Measurements from ENCODE around the gene ATG12. TPM values are rescaled to one million over a fixed set of nuclear protein-coding genes. Genes with fewer than 3 reads are reported as not detected.

Gene ATG12
- total RNA-seq, 1 donor = 80.0 TPM

DNA sequence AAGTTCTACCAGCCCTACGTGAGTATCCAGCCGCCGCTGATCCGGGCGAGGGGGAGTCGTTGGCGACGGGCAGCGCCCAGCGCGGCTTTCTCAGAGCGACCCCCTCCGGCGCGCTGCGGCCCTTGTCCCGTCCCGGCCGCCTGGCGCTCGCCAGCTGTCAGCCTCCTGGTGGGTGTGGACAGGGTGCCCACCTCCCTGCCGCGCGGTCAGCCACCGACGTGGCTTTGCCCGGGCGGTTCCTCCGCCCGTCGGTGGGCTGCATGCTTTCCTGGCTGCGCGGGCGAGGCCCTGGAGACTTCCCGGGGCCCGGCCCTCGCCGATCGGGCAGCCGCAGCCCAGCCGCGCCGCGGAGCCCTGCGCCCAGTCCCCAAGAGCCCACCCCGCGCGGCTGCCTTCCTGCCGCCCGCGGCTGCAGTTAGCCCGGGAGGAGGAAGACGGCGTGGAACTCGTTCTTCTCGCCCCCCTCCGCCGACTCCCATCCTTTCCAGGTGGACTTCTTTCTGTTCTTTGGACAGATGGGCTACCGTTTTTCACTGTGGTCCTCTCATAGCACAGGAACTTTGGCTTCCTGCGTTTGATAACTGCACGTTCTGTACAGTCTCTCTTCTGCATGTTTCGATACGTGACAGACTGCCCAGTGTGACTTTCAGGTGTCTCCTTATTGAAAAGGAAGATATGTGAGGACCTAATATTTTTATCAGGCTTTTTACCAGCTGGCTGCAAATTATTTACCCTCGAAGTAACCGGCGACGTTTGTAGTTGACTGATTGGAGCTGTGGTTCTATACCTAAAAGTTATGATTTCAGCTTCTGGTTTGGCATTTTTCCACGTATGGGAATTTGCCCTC, 947 bp upstream of the ATG12 start:
- DNase-seq (ENCODE audit: insufficient read length, low spot score, missing footprints) = peak; percentile 95

DNA sequence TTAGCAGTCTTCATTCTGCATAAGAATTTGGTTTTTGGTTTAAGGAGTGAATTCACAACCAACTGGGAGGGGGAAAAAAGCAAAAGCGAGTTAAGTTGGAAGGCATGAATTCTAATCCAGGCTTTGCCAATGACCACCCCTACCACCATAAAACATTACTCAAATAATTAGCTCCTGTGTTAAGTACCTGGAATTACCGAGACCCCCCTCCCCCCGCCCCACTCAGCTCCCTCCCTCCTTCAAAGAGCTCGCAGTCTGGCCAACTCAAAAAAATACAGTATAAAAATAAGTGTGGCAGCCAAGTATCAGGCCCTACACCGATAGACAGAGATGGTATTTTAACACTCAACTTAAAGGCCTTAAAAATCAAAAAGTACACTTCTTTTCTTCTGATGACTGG, 492 bp downstream of the ATG12 start:
- no peak for DNase-seq (ENCODE audit: insufficient read length, low spot score, missing footprints)
- TF ChIP-seq CTCF (IDR thresholded peaks at IDR 0.05; ENCODE audit: extremely low read depth, low read depth, low read length) = no peak
- Histone ChIP-seq H4K20me1 (ENCODE audit: insufficient read depth, low read length) (peaks cover 40% of the 10 kb centered on the region), H3K4me3 (ENCODE audit: insufficient read depth, low read length) (peak overlapping the region; percentile 98), H3K4me2 (ENCODE audit: insufficient read depth, low read length) (peak overlapping the region; percentile 94), H2AFZ (ENCODE audit: low read length) (peak overlapping the region; percentile 100), H3K27me3 (ENCODE audit: insufficient read depth, low read length) (no peaks in the 10 kb centered on the region), H3K79me2 (ENCODE audit: insufficient read depth, low read length) (peaks cover 84% of the 10 kb centered on the region), H3K27ac (ENCODE audit: low read depth, low read length) (peak overlapping the region; percentile 94), H3K36me3 (ENCODE audit: insufficient read depth, low read length) (peaks cover 19% of the 10 kb centered on the region), H3K4me1 (ENCODE audit: insufficient read depth, low read length) (peaks cover 36% of the 10 kb centered on the region), H3K9me3 (ENCODE audit: low read depth, low read length) (no peaks in the 10 kb centered on the region)

More for the DNA sequence above, 947 bp upstream of the ATG12 start:
- no peaks in the 10 kb centered on the region for H3K27me3 ChIP-seq (ENCODE audit: insufficient read depth, low read length)
- H3K4me2 ChIP-seq (ENCODE audit: insufficient read depth, low read length) = peak overlapping the region; percentile 94
- H3K36me3 ChIP-seq (ENCODE audit: insufficient read depth, low read length) = peaks cover 4% of the 10 kb centered on the region
- no peaks in the 10 kb centered on the region for H3K9me3 ChIP-seq (ENCODE audit: low read depth, low read length)
- peak overlapping the region; percentile 92 for H2AFZ ChIP-seq (ENCODE audit: low read length)
- no peak for TF ChIP-seq CTCF (IDR thresholded peaks at IDR 0.05; ENCODE audit: extremely low read depth, low read depth, low read length)
- H3K4me3 ChIP-seq (ENCODE audit: insufficient read depth, low read length) = peak overlapping the region; percentile 98
- peaks cover 36% of the 10 kb centered on the region for H3K4me1 ChIP-seq (ENCODE audit: insufficient read depth, low read length)
- H4K20me1 ChIP-seq (ENCODE audit: insufficient read depth, low read length) = peaks cover 43% of the 10 kb centered on the region
- H3K79me2 ChIP-seq (ENCODE audit: insufficient read depth, low read length) = peaks cover 93% of the 10 kb centered on the region
- peak overlapping the region; percentile 94 for H3K27ac ChIP-seq (ENCODE audit: low read depth, low read length)

DNA sequence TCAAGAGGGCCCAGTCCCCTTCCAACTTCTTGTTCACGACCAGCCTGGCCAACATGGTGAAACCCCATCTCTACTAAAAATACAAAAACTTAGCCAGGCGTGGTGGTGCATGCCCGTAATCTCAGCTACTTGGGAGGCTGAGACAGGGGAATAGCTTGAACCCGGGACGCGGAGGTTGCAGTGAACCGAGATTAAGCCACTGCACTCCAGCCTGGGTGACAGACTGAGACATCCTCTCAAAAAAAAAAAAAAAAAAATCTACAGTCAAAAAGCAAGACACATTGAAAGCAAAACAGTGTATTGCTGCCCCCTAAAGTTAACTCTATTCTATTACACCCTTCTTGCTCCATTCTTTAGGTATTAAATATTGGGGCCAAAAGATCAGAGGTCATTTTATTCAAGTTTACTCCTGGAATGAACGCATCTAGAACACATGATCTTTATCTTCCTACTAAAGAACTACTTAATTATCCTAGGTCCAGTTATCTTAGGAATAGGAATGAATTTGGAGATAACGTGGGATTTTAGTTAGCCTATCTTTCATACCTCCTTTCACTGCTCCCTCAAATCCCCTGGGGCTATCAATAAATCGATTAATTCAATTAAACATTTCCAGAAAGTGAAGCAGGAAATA, 2.4 kb downstream of the ATG12 start:
- Histone ChIP-seq H3K79me2 (ENCODE audit: insufficient read depth, low read length) (peaks cover 72% of the 10 kb centered on the region), H2AFZ (ENCODE audit: low read length) (no peak overlapping the region), H3K27me3 (ENCODE audit: insufficient read depth, low read length) (no peaks in the 10 kb centered on the region), H3K4me2 (ENCODE audit: insufficient read depth, low read length) (peak overlapping the region; percentile 94), H3K4me1 (ENCODE audit: insufficient read depth, low read length) (peaks cover 33% of the 10 kb centered on the region), H3K4me3 (ENCODE audit: insufficient read depth, low read length) (peak overlapping the region; percentile 98), H4K20me1 (ENCODE audit: insufficient read depth, low read length) (peaks cover 33% of the 10 kb centered on the region), H3K27ac (ENCODE audit: low read depth, low read length) (peak overlapping the region; percentile 28), H3K36me3 (ENCODE audit: insufficient read depth, low read length) (peaks cover 36% of the 10 kb centered on the region), H3K9me3 (ENCODE audit: low read depth, low read length) (no peaks in the 10 kb centered on the region)
- DNase-seq (ENCODE audit: insufficient read length, low spot score, missing footprints) = no peak
- peak; percentile 60 for TF ChIP-seq CTCF (IDR thresholded peaks at IDR 0.05; ENCODE audit: extremely low read depth, low read depth, low read length)

DNA sequence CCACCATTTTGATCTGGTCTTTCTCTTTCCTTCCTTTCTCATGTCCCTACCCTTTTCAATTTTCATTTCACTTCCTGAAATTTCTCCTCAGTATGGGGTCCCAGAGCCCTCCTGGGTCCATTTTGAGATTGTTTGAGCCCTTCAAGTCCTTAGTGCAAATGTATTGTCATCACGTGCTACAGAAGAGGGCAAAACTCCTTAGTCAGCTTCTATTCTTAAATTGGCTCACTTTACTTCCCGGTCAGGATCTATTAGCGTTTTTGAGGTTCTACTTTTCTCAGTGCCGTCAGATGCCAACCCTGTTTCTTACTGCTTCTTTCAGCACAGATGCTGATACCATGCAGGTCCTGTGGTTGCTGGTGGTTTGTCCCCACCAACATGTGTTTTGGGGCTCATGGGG, 5.9 kb downstream of the ATG12 start:
- no peaks in the 10 kb centered on the region for H3K9me3 ChIP-seq (ENCODE audit: low read depth, low read length)
- no peak for DNase-seq (ENCODE audit: insufficient read length, low spot score, missing footprints)
- no peak overlapping the region for H3K4me3 ChIP-seq (ENCODE audit: insufficient read depth, low read length)
- H3K4me2 ChIP-seq (ENCODE audit: insufficient read depth, low read length) = no peak overlapping the region
- H4K20me1 ChIP-seq (ENCODE audit: insufficient read depth, low read length) = peaks cover 25% of the 10 kb centered on the region
- peaks cover 44% of the 10 kb centered on the region for H3K79me2 ChIP-seq (ENCODE audit: insufficient read depth, low read length)
- H3K4me1 ChIP-seq (ENCODE audit: insufficient read depth, low read length) = peaks cover 18% of the 10 kb centered on the region
- no peak overlapping the region for H2AFZ ChIP-seq (ENCODE audit: low read length)
- peaks cover 57% of the 10 kb centered on the region for H3K36me3 ChIP-seq (ENCODE audit: insufficient read depth, low read length)
- no peak overlapping the region for H3K27ac ChIP-seq (ENCODE audit: low read depth, low read length)
- TF ChIP-seq CTCF (IDR thresholded peaks at IDR 0.05; ENCODE audit: extremely low read depth, low read depth, low read length) = no peak
- no peaks in the 10 kb centered on the region for H3K27me3 ChIP-seq (ENCODE audit: insufficient read depth, low read length)

All from osteoblast (primary cell).